Body of pancreas (tissue), 4 donors: ENCODE results near the gene MEF2D.

Source experiments
- CTCF ChIP-seq, 7 experiments: fragments of 450-650 bp in 4 of 7; fragments of 200-600 bp in 3 of 7; sonication (generic) in 3 of 7; IDR thresholded peaks; one replicate each; pipeline ENCODE4 v1.5.1; 2016 to 2019; ENCODE audit warnings: antibody characterized with exemption in 7 of 7
- POLR2A ChIP-seq, 3 donors: fragments of 450-650 bp; IDR thresholded peaks; one replicate each; pipeline ENCODE4 v1.6.1; 2016; ENCODE audit warnings: antibody characterized with exemption in 3 of 3, mild to moderate bottlenecking in 2 of 3

- no peak for TF ChIP-seq CTCF (IDR thresholded peaks at IDR 0.05)
- TF ChIP-seq POLR2A (IDR thresholded peaks at IDR 0.05): no peak
These were observed 17.2 kb downstream of the MEF2D start for GRCh38 chr1:156483397-156483796.
